ENCODE measurements around the gene WDR6.

DNA sequence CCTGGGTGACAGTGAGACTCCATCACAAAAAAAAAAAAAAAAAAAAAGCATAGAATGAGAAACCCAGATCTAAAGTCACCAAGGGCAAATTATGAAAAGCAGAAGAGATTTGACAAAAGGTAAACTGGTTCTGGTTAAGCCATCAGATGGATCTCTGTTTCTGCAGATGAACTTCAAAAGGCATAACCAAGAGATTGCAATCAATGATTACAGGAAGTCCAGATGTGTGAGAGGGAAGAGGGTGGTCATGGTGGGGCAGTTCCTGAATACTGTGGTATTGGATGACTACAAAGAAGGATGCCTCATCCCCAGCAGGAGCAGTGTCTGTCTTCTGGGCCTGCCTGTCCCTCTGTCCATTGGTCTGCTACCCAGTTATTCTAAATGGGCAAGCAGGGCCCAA is 13.4 kb upstream of the WDR6 start:
- TF ChIP-seq, protein P1, sequence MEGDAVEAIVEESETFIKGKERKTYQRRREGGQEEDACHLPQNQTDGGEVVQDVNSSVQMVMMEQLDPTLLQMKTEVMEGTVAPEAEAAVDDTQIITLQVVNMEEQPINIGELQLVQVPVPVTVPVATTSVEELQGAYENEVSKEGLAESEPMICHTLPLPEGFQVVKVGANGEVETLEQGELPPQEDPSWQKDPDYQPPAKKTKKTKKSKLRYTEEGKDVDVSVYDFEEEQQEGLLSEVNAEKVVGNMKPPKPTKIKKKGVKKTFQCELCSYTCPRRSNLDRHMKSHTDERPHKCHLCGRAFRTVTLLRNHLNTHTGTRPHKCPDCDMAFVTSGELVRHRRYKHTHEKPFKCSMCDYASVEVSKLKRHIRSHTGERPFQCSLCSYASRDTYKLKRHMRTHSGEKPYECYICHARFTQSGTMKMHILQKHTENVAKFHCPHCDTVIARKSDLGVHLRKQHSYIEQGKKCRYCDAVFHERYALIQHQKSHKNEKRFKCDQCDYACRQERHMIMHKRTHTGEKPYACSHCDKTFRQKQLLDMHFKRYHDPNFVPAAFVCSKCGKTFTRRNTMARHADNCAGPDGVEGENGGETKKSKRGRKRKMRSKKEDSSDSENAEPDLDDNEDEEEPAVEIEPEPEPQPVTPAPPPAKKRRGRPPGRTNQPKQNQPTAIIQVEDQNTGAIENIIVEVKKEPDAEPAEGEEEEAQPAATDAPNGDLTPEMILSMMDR (IDR thresholded peaks at IDR 0.05; ENCODE audit: poor library complexity, severe bottlenecking) = no peak
- TF ChIP-seq EZH2 (IDR thresholded peaks at IDR 0.05; ENCODE audit: borderline replicate concordance, insufficient read depth, low read length, poor library complexity, severe bottlenecking) (no peak), MXI1 (conservative IDR thresholded peaks at IDR 0.05; ENCODE audit: poor library complexity, severe bottlenecking) (no peak), TAF1 (IDR thresholded peaks at IDR 0.05; ENCODE audit: low read depth) (no peak), RAD21 (conservative IDR thresholded peaks at IDR 0.05) (no peak), POLR2AphosphoS5 (IDR thresholded peaks at IDR 0.05) (no peak), EP300 (conservative IDR thresholded peaks at IDR 0.05; ENCODE audit: poor library complexity, severe bottlenecking) (no peak), SMC3 (conservative IDR thresholded peaks at IDR 0.05; ENCODE audit: poor library complexity) (no peak)
- TF ChIP-seq, protein P2, sequence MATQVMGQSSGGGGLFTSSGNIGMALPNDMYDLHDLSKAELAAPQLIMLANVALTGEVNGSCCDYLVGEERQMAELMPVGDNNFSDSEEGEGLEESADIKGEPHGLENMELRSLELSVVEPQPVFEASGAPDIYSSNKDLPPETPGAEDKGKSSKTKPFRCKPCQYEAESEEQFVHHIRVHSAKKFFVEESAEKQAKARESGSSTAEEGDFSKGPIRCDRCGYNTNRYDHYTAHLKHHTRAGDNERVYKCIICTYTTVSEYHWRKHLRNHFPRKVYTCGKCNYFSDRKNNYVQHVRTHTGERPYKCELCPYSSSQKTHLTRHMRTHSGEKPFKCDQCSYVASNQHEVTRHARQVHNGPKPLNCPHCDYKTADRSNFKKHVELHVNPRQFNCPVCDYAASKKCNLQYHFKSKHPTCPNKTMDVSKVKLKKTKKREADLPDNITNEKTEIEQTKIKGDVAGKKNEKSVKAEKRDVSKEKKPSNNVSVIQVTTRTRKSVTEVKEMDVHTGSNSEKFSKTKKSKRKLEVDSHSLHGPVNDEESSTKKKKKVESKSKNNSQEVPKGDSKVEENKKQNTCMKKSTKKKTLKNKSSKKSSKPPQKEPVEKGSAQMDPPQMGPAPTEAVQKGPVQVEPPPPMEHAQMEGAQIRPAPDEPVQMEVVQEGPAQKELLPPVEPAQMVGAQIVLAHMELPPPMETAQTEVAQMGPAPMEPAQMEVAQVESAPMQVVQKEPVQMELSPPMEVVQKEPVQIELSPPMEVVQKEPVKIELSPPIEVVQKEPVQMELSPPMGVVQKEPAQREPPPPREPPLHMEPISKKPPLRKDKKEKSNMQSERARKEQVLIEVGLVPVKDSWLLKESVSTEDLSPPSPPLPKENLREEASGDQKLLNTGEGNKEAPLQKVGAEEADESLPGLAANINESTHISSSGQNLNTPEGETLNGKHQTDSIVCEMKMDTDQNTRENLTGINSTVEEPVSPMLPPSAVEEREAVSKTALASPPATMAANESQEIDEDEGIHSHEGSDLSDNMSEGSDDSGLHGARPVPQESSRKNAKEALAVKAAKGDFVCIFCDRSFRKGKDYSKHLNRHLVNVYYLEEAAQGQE (IDR thresholded peaks at IDR 0.05; ENCODE audit: borderline replicate concordance) = no peak

All from neural cell (in vitro differentiated cells).